GM19463 (cell line): ENCODE measurements around the gene GAB2.
"Not testable (repeated sequence)": the region's sequence is repeated elsewhere in the genome, so short reads cannot be mapped to it uniquely, and the experiment has no call there.

ENCODE experiments used
- ATAC-seq: cut with Tn5 transposase; IDR thresholded peaks from one replicate; pipeline ENCODE4 v1.9.1; 2021; ENCODE audit warnings: mild to moderate bottlenecking, moderate library complexity; ENCODE audit not compliant: unreplicated experiment

GAB2 gene

GRCh38 chr11:78257654-78258053, 160.0 kb downstream of the GAB2 start:
- no peak for ATAC-seq

- ATAC-seq, result no peak
Observed at GRCh38 chr11:78256962-78257361, 160.7 kb downstream of the GAB2 start.

GRCh38 chr11:78255919-78256318, 161.7 kb downstream of the GAB2 start:
- ATAC-seq, result no peak

GRCh38 chr11:78254268-78254667, 163.4 kb downstream of the GAB2 start:
- ATAC-seq, result no peak

- ATAC-seq, result no peak
Observed at GRCh38 chr11:78253797-78254196, 163.8 kb downstream of the GAB2 start.

- ATAC-seq, result no peak
Observed at GRCh38 chr11:78251083-78251775, 166.4 kb downstream of the GAB2 start.

- ATAC-seq, result no peak
Observed at GRCh38 chr11:78250099-78250498, 167.5 kb downstream of the GAB2 start.

GRCh38 chr11:78248903-78249302, 168.7 kb downstream of the GAB2 start:
- no peak for ATAC-seq

- no peak for ATAC-seq
Observed at GRCh38 chr11:78248191-78248590, 169.4 kb downstream of the GAB2 start.

GRCh38 chr11:78244546-78245255, 172.9 kb downstream of the GAB2 start:
- ATAC-seq, result no peak

GRCh38 chr11:78244080-78244479, 173.5 kb downstream of the GAB2 start:
- ATAC-seq, result no peak

GRCh38 chr11:78241475-78241874, 176.1 kb downstream of the GAB2 start:
- ATAC-seq, result no peak

GRCh38 chr11:78239781-78240180, 177.8 kb downstream of the GAB2 start:
- ATAC-seq, result no peak

GRCh38 chr11:78237293-78238046, 180.2 kb downstream of the GAB2 start:
- no peak for ATAC-seq

- no peak for ATAC-seq
Observed at GRCh38 chr11:78234006-78234405, 183.6 kb downstream of the GAB2 start.

GRCh38 chr11:78233046-78233445, 184.6 kb downstream of the GAB2 start:
- not testable (repeated sequence) for ATAC-seq

GRCh38 chr11:78231962-78232501, 185.6 kb downstream of the GAB2 start:
- no peak for ATAC-seq

GRCh38 chr11:78230161-78230877, 187.3 kb downstream of the GAB2 start:
- ATAC-seq, result no peak

- ATAC-seq, result no peak
Observed at GRCh38 chr11:78229106-78229505, 188.5 kb downstream of the GAB2 start.

- ATAC-seq, result no peak
Observed at GRCh38 chr11:78228467-78228866, 189.2 kb downstream of the GAB2 start.

GRCh38 chr11:78227921-78228320, 189.7 kb downstream of the GAB2 start:
- ATAC-seq, result no peak
